NCI-H526 (cell line): ENCODE data around the gene ZNF341.
A peak's percentile ranks its signal among the peaks of the same experiment; 100 is the strongest.
"Not testable (repeated sequence)": the region's sequence is repeated elsewhere in the genome, so short reads cannot be mapped to it uniquely, and the experiment has no call there.

Experiments used
- DNase-seq, 2 experiments: peaks; one replicate each; lab custom pipeline; 2025; lab: John Stamatoyannopoulos, UW

Gene ZNF341

GRCh38 chr20:33770005-33770404 lies 38.2 kb downstream of the ZNF341 start:
- no peak for DNase-seq

DNA sequence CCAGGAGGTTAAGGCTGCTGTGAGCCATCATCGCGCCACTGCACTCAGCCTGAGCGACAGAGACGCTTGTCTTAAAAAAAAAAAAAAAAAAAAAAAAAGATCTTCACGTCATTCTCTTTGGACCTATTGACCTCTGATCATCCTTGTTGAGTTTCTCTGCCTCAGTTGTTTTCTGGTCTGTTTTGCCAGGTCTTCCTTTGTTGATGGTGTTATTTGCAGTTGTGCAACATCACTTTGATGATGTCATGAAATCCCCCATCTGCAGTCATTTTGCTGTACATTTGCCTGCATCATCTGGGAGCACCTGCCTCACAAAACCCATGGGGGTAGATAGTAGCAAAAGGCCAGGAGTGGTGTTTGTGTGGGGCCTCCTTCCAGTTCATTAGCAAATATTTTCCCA lies 40.1 kb downstream of the ZNF341 start:
- no peak for DNase-seq

DNA sequence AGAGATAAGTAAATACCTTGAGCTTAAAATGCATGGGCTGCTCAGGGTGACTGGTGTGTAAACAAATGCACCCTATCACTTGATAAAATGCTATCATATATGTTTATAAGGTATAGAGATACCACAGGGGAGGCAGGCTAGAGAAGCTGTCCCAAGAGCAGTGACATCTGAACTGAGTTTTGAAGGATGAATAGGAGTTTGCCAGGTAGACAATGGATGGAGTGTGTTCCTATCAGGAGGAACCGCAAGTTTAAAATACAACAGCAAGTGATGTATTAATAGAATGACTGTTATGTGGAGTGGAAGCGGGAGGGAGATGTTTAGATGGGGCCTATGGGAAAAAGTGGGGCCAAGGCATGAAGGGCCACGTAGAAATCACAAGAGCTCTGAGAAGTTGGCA lies 40.6 kb downstream of the ZNF341 start:
- no peak for DNase-seq

GRCh38 chr20:33773412-33774089 lies 41.8 kb downstream of the ZNF341 start:
- no peak for DNase-seq

DNA sequence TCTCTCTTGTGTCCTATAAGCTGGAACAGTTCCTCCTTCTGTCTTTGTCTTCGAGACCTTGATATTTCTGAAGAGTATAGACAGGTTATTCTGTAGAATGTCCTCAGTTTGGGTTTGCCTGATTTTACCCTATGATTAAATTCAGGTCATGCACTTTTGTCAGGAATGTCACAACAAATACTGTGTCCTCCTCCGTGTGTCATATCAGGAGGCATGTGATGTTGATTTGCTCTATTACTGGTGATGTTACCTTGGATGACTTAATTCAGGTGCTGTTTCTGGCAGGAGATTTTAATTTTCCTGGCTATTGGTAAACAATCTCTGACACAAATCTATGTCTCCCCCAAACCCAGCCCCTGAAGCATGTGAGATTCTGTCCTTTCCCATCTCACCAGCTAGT lies 46.0 kb downstream of the ZNF341 start:
- DNase-seq = no peak

DNA sequence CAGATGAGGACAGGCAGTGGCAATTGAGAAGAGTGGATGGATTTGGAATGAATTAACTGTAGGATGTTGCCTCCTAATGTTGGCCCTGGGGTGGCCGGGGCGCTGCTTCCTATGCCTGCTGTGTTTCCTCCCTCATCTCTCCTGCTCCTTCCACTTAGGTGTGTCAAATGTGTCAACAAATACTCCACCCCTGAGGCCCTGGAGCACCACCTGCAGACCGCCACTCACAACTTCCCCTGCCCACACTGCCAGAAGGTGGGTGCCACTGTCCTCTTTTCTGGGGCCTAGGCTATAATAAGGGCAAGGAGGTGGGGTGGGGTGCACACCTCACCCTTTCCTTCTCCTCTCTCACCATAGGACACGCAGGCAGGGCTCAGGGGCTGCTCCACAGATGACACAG lies 49.3 kb downstream of the ZNF341 start:
- DNase-seq = no peak

DNA sequence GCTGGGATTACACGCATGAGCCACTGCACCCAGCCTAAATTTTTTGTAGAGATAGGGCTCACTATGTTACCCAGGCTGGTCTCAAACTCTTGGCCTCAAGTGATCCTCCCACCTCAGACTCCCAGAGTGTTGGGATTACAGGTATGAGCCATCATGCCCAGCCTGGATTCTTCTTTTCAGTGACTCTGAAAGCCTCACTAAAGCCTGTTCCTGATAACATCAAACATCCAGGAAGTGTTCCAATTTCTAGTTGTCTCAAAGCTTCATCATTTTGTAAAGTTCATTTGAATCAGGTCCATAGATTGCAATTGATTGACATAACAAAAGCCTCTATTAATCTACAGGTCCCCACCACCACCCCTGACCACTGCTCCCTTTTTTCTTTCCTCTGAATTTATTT lies 50.1 kb downstream of the ZNF341 start:
- DNase-seq = no peak

DNA sequence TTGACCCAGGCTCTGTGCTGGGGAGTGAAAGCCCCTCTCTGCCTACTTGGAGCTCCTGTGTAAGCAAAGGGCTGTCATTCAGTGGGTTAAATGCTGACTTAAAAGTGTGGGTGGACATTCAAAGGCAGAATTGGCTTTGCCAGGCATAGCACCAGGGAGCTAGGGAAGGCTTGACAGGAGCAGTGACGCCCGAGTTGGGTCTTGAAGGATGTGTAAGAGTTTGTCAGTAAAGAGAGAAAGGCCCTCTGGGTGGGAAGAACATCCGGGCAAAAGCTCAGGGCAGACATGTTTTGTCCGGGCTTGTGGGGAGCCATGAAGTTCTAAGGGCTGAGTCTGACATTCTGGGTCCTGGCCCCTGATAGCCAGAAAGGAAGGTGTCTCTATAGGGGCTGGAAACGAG lies 51.5 kb downstream of the ZNF341 start:
- DNase-seq = no peak

- no peak for DNase-seq
Observed at GRCh38 chr20:33783818-33784217, 52.0 kb downstream of the ZNF341 start.

GRCh38 chr20:33784225-33784624 lies 52.4 kb downstream of the ZNF341 start:
- DNase-seq = no peak

GRCh38 chr20:33785503-33785902 lies 53.7 kb downstream of the ZNF341 start:
- DNase-seq = no peak

DNA sequence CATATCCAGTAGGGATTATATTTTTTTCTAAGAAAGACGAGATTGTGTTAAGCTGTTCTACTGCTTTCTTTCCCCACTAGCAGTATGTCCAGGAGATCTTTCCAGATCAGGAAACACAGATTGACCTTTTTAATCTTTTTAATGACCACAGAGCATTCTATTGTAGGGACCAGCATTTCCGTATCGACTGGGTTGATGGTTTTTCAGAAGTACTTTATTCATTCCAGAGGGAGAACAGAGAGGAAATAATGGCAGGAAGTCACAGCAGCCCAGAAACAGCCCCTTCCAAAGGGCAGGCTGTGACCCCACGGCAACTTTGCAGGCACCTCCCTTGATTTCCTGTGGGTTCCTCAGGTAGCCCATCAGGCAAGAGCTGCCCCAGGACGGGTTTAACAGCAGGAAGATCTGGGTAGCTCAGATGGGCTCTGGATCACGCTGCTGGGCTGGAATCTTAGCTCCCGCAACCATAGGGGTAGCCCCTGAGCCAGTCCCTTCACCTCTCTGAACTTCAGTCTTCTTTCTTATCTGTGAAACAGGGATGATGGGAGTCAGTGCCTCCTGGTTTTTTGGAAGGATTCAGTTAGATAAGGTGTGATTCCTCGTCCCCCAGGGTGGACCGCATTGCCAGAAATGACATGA lies 55.6 kb downstream of the ZNF341 start:
- no peak for DNase-seq

- DNase-seq = no peak
Observed at GRCh38 chr20:33788351-33789049, 56.7 kb downstream of the ZNF341 start.

GRCh38 chr20:33789109-33789857 lies 57.5 kb downstream of the ZNF341 start:
- no peak for DNase-seq

GRCh38 chr20:33789858-33790182 lies 58.0 kb downstream of the ZNF341 start:
- DNase-seq = no peak

GRCh38 chr20:33790566-33790965 lies 58.8 kb downstream of the ZNF341 start:
- no peak for DNase-seq

DNA sequence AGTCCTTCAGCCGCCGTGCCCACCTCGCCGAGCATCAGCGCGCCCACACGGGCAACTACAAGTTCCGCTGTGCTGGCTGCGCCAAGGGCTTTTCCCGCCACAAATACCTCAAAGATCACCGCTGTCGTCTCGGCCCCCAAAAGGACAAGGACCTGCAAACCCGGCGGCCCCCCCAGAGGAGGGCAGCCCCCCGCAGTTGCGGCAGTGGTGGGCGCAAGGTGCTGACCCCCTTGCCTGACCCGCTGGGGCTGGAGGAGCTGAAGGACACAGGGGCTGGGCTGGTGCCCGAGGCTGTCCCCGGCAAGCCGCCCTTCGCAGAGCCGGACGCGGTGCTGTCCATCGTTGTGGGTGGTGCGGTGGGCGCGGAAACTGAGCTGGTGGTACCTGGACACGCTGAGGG lies 59.2 kb downstream of the ZNF341 start:
- no peak for DNase-seq

- no peak for DNase-seq
Observed at GRCh38 chr20:33791540-33791939, 59.7 kb downstream of the ZNF341 start.

- peak in 1 of 2 experiments; percentile 41 for DNase-seq
Observed at GRCh38 chr20:33791959-33792597, 60.3 kb downstream of the ZNF341 start.

- not testable (repeated sequence) for DNase-seq
Observed at GRCh38 chr20:33792598-33792989, 60.8 kb downstream of the ZNF341 start.

DNA sequence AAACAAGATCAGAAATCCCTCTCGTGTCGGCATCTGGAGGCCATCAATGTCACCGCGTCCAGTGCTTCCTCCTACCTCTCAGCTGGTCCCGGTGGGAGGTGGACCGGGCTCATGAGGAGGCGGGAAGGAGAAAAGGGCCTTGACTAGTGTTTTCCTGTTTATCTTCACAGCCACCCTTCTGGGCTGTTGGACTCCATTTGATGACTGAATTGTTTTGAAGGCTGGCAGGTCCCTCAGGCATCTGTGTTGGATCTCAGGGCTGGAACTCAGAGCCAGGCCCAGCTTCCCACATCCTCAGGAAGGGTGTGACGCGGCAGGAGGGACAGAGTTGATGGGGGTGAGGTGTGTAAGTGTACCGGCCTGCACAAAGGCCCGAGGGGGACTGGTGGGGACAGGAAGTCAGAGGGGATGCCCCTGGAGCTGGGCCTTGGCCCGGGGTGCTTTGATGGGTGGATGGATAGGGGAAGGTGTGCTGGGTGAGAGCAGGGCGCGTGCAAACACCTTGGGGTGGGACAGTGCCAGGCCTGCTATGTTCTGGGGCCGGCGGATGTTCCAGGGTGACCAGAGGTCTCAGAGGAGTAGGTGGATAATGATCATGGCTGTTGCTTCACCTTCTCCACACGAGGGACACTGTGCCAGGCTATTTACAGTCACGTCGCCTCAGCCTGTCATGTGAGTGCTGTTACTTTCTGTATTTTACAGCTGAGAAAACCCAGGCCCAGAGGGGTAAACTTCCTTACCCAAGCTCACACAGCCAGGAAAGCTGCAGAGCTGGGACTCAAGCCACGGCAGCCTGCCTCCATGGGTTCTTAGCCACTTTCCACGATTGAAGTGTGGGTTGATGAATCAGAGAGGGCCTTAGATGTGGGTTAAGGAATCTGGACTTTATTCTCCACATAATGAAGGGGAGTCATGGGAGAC lies 61.5 kb downstream of the ZNF341 start:
- no peak for DNase-seq
